Calu3 (cell line): ENCODE data around the gene SLAMF9. TPM values are rescaled to one million over a fixed set of nuclear protein-coding genes. Genes with fewer than 3 reads are reported as not detected.
A peak's percentile ranks its signal among the peaks of the same experiment; 100 is the strongest.

ENCODE experiments used
- BruUV-seq: library from RNA; stranded (reverse); fragments of 400-500 nt; replicated peaks from 2 replicates; lab custom pipeline; 2021; lab: Mats Ljungman, UMichigan
- CTCF ChIA-PET: fragments of 300-600 bp; sonication (Branson Sonifier 250); formaldehyde crosslinking; loops from one replicate; lab custom pipeline; 2022; ENCODE audit warnings: antibody characterized with exemption; lab: Charles Lee
- DNase-seq: peaks from one replicate; pipeline ENCODE4 v3.0.0; 2022
- H3K27ac Mint-ChIP-seq: one replicate; pipeline ENCODE4 v1.8.0; 2022; ENCODE audit warnings: mixed read lengths; ENCODE audit not compliant: unreplicated experiment
- H3K27me3 Mint-ChIP-seq: one replicate; pipeline ENCODE4 v1.8.0; 2022; ENCODE audit warnings: mixed read lengths; ENCODE audit not compliant: unreplicated experiment
- H3K36me3 Mint-ChIP-seq: one replicate; pipeline ENCODE4 v1.8.0; 2022; ENCODE audit warnings: mild to moderate bottlenecking, moderate library complexity, mixed read lengths; ENCODE audit not compliant: insufficient read depth, unreplicated experiment
- H3K4me1 Mint-ChIP-seq: one replicate; pipeline ENCODE4 v1.8.0; 2022; ENCODE audit warnings: mild to moderate bottlenecking, low read depth, mixed read lengths; ENCODE audit not compliant: unreplicated experiment
- H3K4me3 Mint-ChIP-seq: one replicate; pipeline ENCODE4 v1.8.0; 2022; ENCODE audit warnings: mild to moderate bottlenecking, low read depth, moderate library complexity, mixed read lengths; ENCODE audit not compliant: unreplicated experiment
- H3K9me3 Mint-ChIP-seq: one replicate; pipeline ENCODE4 v1.8.0; 2022; ENCODE audit warnings: low read depth, mixed read lengths; ENCODE audit not compliant: unreplicated experiment
- intact Hi-C: fragments of 100-400 bp; cut with micrococcal nuclease; formaldehyde crosslinking; loops from one replicate; pipeline ENCODE4 v1.10.0; 2022; ENCODE audit not compliant: unreplicated experiment
- total RNA-seq: library from RNA; stranded (reverse); gene quantifications from 2 replicates; pipeline ENCODE4 v1.2.3, GENCODE V29; 2022
- TF ChIP-seq, protein P1 (sequence below): fragments of 200-600 bp; IDR thresholded peaks from one replicate; pipeline ENCODE4 v1.8.0; 2022; ENCODE audit warnings: antibody characterized with exemption; ENCODE audit not compliant: unreplicated experiment

SLAMF9 gene
- total RNA-seq, 1 experiment from 2014 or later, result not detected

DNA sequence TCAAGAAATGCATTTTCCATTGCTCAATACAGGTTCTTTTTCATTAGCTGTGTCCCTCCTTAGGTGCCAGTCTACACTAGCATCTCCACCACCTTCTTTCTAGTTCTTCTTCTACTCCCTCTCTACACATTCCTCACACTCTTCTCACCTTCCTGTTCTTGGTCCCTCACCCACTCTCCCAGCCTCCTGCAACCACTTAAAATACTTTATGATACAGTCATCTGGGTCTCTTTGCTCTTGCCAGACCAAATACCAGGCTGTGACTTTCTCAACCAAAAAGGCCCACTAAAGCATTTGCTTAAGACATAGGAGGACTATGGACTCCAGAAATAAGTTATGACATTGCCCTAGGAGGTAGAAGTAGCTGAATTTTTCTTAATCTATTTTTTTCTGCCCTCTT lies 42.6 kb upstream of the SLAMF9 start:
- DNase-seq, result peak; percentile 16
- CTCF ChIA-PET, result no interaction called here
- Mint-ChIP-seq H3K36me3 (no peaks in the 10 kb centered on the region), H3K27ac (no peak overlapping the region), H3K4me3 (no peak overlapping the region), H3K4me1 (peaks cover 9% of the 10 kb centered on the region), H3K27me3 (peaks cover 31% of the 10 kb centered on the region), H3K9me3 (no peaks in the 10 kb centered on the region)
- TF ChIP-seq, protein P1, sequence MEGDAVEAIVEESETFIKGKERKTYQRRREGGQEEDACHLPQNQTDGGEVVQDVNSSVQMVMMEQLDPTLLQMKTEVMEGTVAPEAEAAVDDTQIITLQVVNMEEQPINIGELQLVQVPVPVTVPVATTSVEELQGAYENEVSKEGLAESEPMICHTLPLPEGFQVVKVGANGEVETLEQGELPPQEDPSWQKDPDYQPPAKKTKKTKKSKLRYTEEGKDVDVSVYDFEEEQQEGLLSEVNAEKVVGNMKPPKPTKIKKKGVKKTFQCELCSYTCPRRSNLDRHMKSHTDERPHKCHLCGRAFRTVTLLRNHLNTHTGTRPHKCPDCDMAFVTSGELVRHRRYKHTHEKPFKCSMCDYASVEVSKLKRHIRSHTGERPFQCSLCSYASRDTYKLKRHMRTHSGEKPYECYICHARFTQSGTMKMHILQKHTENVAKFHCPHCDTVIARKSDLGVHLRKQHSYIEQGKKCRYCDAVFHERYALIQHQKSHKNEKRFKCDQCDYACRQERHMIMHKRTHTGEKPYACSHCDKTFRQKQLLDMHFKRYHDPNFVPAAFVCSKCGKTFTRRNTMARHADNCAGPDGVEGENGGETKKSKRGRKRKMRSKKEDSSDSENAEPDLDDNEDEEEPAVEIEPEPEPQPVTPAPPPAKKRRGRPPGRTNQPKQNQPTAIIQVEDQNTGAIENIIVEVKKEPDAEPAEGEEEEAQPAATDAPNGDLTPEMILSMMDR, result no peak
- no TSS peak for BruUV-seq
- intact Hi-C loops, result loop anchor here (2.0 kb wide), 1 partner anchor 32 kb away; no protein-coding TSS in a partner anchor

DNA sequence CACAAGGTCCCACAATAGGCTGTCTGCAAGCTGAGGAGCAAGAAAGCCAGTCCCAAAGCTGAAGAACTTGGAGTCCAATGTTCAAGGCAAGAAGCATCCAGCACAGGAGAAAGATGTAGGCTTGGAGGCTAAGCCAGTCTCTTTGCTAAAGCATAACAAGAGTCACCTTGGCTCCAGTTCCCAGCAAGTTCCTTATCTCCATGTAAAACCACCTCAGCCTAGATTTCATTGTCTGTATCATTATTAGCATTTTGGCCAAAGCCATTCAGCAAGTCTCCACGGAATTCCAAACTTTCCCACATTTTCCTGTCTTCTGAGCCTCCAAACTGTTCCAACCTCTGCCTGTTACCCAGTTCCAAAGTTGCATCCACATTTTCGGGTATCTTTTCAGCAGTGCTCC lies 40.9 kb upstream of the SLAMF9 start:
- no TSS peak for BruUV-seq
- Mint-ChIP-seq H3K27ac (no peak overlapping the region), H3K4me3 (no peak overlapping the region), H3K4me1 (peaks cover 9% of the 10 kb centered on the region), H3K27me3 (peaks cover 31% of the 10 kb centered on the region), H3K9me3 (no peaks in the 10 kb centered on the region), H3K36me3 (no peaks in the 10 kb centered on the region)
- CTCF ChIA-PET, result no interaction called here
- no peak for DNase-seq
- intact Hi-C loops, result no loop called here
- TF ChIP-seq, protein P1, result no peak

DNA sequence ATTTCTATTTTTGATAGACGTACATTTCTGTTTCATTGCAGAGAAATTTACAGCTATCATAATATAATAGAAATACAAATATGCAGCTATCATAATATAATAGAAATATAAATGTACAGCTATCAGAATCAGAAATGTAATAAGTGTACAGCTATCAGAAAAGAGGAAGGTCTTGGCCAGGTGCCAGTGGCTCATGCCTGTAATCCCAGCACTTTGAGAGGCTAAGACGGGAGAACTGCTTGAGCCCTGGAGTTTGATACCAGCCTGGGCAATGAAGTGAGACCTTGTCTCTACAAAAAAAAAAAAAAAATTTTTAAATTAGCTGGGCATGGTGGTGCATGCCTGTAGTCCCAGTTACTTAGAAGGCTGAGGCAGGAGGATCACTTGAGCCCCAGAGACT lies 39.9 kb upstream of the SLAMF9 start:
- Mint-ChIP-seq H3K9me3 (no peaks in the 10 kb centered on the region), H3K4me1 (peaks cover 9% of the 10 kb centered on the region), H3K27me3 (peaks cover 22% of the 10 kb centered on the region), H3K4me3 (no peak overlapping the region), H3K36me3 (no peaks in the 10 kb centered on the region), H3K27ac (no peak overlapping the region)
- CTCF ChIA-PET, result no interaction called here
- no peak for DNase-seq
- TF ChIP-seq, protein P1, result no peak
- BruUV-seq, result no TSS peak
- intact Hi-C loops, result no loop called here

DNA sequence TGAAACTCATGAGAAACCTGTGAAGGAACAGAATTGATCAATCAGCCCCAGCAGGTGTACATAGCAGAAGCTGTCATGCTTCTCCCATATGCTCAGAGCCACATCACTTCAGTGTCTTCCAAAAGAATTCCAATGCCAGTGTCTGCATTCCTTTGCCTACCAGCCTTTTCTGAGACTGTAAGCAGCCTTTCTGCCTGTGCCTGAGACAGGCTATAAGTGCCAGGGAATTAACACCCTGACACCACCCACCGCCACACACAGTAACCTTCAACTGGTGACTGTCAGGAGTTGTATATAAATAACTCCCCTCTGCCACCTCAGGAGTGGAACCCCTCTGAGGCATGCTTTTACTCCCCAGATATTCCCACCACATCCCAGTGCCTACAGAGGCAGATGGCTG lies 38.1 kb upstream of the SLAMF9 start:
- CTCF ChIA-PET, result interaction anchor here (1.6 kb wide), 1 partner anchor 27 kb away, joined by 4 read pairs; no protein-coding TSS in a partner anchor
- BruUV-seq, result no TSS peak
- peaks cover 28% of the 10 kb centered on the region for H3K27me3 Mint-ChIP-seq
- H3K36me3 Mint-ChIP-seq, result no peaks in the 10 kb centered on the region
- H3K4me1 Mint-ChIP-seq, result peaks cover 9% of the 10 kb centered on the region
- no peaks in the 10 kb centered on the region for H3K9me3 Mint-ChIP-seq
- DNase-seq, result no peak
- TF ChIP-seq, protein P1, result no peak
- no peak overlapping the region for H3K4me3 Mint-ChIP-seq
- intact Hi-C loops, result no loop called here
- H3K27ac Mint-ChIP-seq, result no peak overlapping the region
